Mucosa of descending colon (tissue), 3 donors: ENCODE results near the gene DVL1. TPM values are rescaled to one million over a fixed set of nuclear protein-coding genes. Genes with fewer than 3 reads are reported as not detected.
A peak's percentile ranks its signal among the peaks of the same experiment; 100 is the strongest.
"Not testable (repeated sequence)": the region's sequence is repeated elsewhere in the genome, so short reads cannot be mapped to it uniquely, and the experiment has no call there.

Experiments used
- ATAC-seq: fragments of 200-7000 bp; cut with Tn5 transposase; one replicate; pipeline ENCODE4 v1.9.1; 2020; ENCODE audit warnings: mild to moderate bottlenecking, moderate library complexity
- DNase-seq, 3 donors: peaks; one replicate each; pipeline ENCODE4 v3.0.0-alpha.2; 2020
- H3K36me3 ChIP-seq: fragments of 200-600 bp; one replicate; pipeline ENCODE4 v1.8.0; 2021; ENCODE audit warnings: low read depth, mild to moderate bottlenecking
- H3K4me1 ChIP-seq: fragments of 200-600 bp; one replicate; pipeline ENCODE4 v1.8.0; 2021; ENCODE audit warnings: low read depth, mild to moderate bottlenecking
- H3K4me3 ChIP-seq: fragments of 200-600 bp; one replicate; pipeline ENCODE4 v1.8.0; 2021; ENCODE audit warnings: mild to moderate bottlenecking
- H3K9me3 ChIP-seq: fragments of 200-600 bp; one replicate; pipeline ENCODE4 v1.8.0; 2021; ENCODE audit warnings: mild to moderate bottlenecking
- intact Hi-C, 2 donors: fragments of 100-400 bp; cut with DNase I in 1 of 2; cut with micrococcal nuclease in 1 of 2; formaldehyde crosslinking; loops; one replicate each; pipeline versions ENCODE4 v1.11.0 to v1.11.1; 2022; cut with DNase I, micrococcal nuclease
- total RNA-seq, 3 donors: library from RNA; stranded (reverse); fragmentation: NEBNext Ultra II Directional in 2 of 3; extraction: Animal tissue kit (Norgen Biotek cat#: 25700) in 2 of 3; gene quantifications; one replicate each; pipeline versions ENCODE4 v1.2.1 to v1.2.4, GENCODE V29; 2021 to 2023
- TF ChIP-seq, protein P1 (sequence below): fragments of 200-600 bp; IDR thresholded peaks from one replicate; pipeline ENCODE4 v1.8.0; 2022; ENCODE audit warnings: antibody characterized with exemption, mild to moderate bottlenecking
- donor health status: DM: no; HTN: no; CAD: no; lungs with moderate emphysema.
- donor health status: DM: no; HTN: no; CAD: no.
- donor health status: DM: no; HTN: yes; CAD: no.

DVL1 gene
- total RNA-seq, 3 donors from 2014 or later = 51.7 to 95.3 (median 73.1) TPM

DNA sequence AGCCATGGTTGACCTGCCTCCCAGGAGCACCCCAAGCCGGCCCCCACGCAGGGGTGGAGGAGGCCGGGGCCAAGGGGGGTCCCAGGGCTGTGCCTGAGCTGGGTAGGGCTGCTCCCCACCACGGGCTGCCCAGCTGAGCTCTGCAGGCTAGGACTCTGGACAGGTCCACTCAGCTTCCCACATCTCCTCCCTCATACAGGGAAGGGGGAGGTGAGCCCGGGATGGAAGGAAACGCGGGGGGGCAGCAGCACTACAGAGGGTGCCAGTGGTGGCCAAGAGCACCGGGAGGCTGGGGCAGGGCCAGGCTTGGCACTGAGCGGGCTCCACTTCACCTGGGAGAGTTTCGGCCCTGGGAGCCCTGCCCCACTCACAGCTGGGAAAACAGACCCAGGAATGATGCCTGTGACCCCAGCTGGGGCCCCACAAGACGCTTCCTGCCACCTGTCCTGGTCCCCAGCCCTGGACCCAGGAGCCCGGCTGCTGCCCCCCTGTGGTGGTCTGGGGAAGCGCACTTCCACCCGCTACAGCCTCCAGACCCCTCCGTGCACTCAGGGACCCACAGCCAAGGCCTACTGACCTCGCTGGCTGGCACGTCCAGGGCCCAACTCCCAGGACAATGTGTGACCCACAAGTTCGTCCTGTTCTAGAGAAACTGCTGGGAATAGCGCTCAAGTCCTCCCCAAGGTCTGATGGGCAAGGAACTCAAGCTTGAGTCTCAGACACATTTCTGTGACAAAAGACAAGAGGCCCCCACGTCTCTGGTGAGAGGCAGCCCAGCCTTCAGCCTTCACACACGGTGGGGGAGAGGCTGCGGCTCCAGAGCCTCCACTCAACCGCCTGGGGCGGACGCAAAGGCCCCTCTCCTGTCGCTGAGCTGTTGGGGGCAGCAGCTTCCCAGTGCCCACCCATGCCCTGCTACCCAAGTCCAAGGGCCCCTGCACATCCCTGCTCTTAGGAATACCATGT lies 22.8 kb upstream of the DVL1 start:
- TF ChIP-seq, protein P1, sequence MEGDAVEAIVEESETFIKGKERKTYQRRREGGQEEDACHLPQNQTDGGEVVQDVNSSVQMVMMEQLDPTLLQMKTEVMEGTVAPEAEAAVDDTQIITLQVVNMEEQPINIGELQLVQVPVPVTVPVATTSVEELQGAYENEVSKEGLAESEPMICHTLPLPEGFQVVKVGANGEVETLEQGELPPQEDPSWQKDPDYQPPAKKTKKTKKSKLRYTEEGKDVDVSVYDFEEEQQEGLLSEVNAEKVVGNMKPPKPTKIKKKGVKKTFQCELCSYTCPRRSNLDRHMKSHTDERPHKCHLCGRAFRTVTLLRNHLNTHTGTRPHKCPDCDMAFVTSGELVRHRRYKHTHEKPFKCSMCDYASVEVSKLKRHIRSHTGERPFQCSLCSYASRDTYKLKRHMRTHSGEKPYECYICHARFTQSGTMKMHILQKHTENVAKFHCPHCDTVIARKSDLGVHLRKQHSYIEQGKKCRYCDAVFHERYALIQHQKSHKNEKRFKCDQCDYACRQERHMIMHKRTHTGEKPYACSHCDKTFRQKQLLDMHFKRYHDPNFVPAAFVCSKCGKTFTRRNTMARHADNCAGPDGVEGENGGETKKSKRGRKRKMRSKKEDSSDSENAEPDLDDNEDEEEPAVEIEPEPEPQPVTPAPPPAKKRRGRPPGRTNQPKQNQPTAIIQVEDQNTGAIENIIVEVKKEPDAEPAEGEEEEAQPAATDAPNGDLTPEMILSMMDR = peak; percentile 98
- Histone ChIP-seq H3K36me3 (no peaks in the 10 kb centered on the region), H3K9me3 (no peaks in the 10 kb centered on the region), H3K4me3 (no peak overlapping the region), H3K4me1 (peaks cover 26% of the 10 kb centered on the region)
- ATAC-seq = peak; percentile 58
- DNase-seq = peak; percentile 79 to 83 (median 80)
- intact Hi-C loops = no loop called here

DNA sequence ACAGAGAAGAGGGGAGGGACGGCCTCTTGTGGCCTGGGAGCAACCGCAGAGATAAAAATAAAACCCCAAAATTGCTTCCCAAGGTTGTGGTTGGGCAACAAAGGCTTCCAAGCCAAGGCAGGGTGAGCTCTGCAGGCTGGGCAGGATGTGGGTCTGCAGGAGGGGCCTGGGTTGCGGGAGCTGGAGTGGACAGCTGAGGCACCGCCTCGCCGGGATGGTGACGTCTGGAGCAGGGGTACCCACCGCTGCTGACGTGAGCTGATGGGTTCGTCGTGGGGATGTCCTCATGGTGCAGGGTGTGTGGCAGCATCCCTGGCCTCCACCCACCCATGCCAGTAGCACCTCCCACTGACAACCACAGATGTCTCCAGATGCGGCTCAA lies 22.1 kb upstream of the DVL1 start:
- peak in 1 of 3 donors; percentile 68 for DNase-seq
- H3K4me1 ChIP-seq = peaks cover 26% of the 10 kb centered on the region
- ATAC-seq = no peak
- H3K9me3 ChIP-seq = no peaks in the 10 kb centered on the region
- H3K36me3 ChIP-seq = no peaks in the 10 kb centered on the region
- TF ChIP-seq, protein P1 = no peak
- intact Hi-C loops = no loop called here
- H3K4me3 ChIP-seq = no peak overlapping the region

DNA sequence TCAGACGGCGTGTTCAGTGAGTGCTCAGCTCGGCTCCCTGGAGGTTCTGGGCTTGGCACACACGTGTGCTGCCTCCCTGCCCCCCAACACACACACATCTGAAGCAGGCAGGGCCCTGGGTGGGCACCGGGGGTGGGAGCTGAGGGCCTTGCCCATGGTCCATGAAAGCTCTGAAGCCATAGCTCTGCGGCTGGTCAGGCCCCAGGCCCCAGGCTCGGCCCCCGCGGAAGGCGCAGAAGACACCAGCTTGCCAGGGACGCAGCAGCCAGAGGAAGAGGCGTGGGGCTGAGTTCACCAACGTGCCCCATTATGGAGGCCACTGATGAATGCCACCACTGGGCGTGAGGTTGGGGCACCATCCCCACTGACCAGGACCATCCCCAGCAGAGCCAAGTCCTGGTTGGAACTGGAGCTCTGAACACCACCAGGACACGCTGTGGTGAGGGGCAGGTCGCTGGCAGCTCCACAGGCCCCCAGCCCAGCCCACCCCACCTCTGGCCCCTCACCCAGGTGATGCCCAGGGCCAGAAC lies 21.6 kb upstream of the DVL1 start:
- intact Hi-C loops = no loop called here

DNA sequence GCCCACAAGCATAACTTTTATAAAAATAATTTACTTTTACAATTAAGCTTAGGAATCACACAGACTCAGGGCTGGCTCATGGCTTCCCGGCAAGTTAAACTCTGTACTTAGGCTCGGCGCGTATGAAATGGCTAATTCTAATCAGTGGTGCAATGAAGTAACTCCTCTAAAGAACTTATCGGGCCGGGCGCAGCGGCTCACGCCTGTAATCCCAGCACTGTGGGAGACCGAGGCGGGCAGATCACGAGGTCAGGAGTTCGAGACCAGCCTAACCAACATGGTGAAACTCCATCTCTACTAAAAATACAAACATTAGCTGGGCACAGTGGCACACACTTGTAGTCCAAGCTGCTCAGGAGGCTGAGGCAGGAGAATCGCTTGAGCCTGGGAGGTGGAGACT lies 20.9 kb upstream of the DVL1 start:
- H3K4me3 ChIP-seq, H3K36me3 ChIP-seq, intact Hi-C loops, ATAC-seq, H3K9me3 ChIP-seq, DNase-seq: not testable (repeated sequence)
- peaks cover 22% of the 10 kb centered on the region for H3K4me1 ChIP-seq

More for the DNA sequence above, 21.6 kb upstream of the DVL1 start:
- no peaks in the 10 kb centered on the region for H3K9me3 ChIP-seq
- TF ChIP-seq, protein P1 = no peak
- ATAC-seq (no peak), DNase-seq (no peak)
- H3K36me3 ChIP-seq = no peaks in the 10 kb centered on the region
- no peak overlapping the region for H3K4me3 ChIP-seq
- peaks cover 23% of the 10 kb centered on the region for H3K4me1 ChIP-seq

DNA sequence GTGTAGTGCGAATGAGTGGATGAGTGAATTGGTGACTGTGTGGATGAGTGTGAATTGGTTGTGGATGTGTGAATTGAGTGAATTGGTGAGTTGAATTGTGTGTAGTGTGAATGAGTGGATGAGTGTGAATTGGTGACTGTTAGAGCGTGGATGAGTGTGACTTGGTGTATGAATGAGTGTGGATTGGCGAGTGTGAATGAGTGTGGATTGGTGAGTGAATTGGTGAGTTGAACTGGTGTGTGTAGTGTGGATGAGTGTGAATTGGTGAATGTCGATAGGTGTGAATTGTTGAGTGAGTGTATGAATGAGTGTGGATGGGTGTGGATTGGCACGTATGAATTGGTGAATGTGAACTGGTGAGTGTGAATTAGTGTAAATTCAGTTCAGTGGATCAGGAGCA lies 18.1 kb upstream of the DVL1 start:
- intact Hi-C loops = no loop called here
- Histone ChIP-seq H3K4me1 (peaks cover 8% of the 10 kb centered on the region), H3K36me3 (no peaks in the 10 kb centered on the region), H3K4me3 (no peak overlapping the region), H3K9me3 (no peaks in the 10 kb centered on the region)
- TF ChIP-seq, protein P1 = no peak
- no peak for DNase-seq
- no peak for ATAC-seq

DNA sequence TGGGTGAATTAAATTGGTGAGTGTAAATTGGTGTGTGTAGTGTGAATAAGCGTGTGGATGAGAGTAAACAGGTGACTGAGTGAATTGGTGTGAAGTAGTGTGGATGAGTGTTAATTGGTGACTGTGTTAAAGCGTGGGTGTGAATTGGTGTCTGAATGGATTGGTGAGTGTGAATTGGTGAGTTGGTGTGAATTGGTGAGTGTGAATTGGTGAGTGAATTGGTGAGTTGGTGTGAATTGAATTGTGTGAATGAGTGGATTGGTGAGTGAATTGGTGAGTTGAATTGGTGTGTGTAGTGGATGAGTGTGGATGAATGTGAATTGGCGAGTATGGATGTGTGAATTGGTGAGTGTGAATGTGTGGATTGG lies 17.5 kb upstream of the DVL1 start:
- intact Hi-C loops = no loop called here
- Histone ChIP-seq H3K36me3 (no peaks in the 10 kb centered on the region), H3K4me1 (peaks cover 2% of the 10 kb centered on the region), H3K4me3 (no peak overlapping the region), H3K9me3 (no peaks in the 10 kb centered on the region)
- no peak for DNase-seq
- TF ChIP-seq, protein P1 = no peak
- no peak for ATAC-seq
